Esophagus squamous epithelium (tissue), 4 donors: ENCODE results near the gene MEI1.

Experiments
- POLR2A ChIP-seq, 4 donors: fragments of 450-650 bp; IDR thresholded peaks; one replicate each; pipeline ENCODE4 v1.6.1; 2017; ENCODE audit warnings: antibody characterized with exemption in 4 of 4, mild to moderate bottlenecking in 4 of 4, moderate library complexity in 3 of 4
- TF ChIP-seq, protein P1 (sequence below), 6 experiments: fragments of 450-650 bp in 4 of 6; fragments of 200-600 bp in 2 of 6; sonication (generic) in 2 of 6; IDR thresholded peaks; one replicate each; pipeline ENCODE4 v1.5.1; 2016 to 2019; ENCODE audit warnings: antibody characterized with exemption in 6 of 6, mild to moderate bottlenecking in 4 of 6, moderate library complexity in 4 of 6

DNA sequence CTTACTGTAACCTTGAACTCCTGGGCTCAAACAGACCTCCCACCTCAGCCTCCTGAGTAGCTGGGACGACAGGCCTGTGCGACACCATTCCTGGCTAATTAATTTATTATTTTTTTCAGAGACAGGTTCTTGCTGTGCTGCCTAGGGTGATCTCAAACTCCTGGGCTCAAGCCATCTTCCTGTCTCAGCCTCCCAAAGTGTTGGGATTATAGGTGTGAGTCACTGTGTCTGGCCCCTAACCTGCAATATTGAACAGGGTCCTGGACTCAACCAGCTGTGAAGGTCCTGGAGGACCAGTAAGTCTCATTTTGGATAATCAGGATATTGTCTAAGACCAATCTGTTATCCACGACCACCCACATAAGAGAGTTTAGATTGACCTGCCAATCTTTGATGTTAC lies 116.4 kb downstream of the MEI1 start:
- TF ChIP-seq POLR2A (IDR thresholded peaks at IDR 0.05), result no peak
- TF ChIP-seq, protein P1, sequence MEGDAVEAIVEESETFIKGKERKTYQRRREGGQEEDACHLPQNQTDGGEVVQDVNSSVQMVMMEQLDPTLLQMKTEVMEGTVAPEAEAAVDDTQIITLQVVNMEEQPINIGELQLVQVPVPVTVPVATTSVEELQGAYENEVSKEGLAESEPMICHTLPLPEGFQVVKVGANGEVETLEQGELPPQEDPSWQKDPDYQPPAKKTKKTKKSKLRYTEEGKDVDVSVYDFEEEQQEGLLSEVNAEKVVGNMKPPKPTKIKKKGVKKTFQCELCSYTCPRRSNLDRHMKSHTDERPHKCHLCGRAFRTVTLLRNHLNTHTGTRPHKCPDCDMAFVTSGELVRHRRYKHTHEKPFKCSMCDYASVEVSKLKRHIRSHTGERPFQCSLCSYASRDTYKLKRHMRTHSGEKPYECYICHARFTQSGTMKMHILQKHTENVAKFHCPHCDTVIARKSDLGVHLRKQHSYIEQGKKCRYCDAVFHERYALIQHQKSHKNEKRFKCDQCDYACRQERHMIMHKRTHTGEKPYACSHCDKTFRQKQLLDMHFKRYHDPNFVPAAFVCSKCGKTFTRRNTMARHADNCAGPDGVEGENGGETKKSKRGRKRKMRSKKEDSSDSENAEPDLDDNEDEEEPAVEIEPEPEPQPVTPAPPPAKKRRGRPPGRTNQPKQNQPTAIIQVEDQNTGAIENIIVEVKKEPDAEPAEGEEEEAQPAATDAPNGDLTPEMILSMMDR (IDR thresholded peaks at IDR 0.05), result no peak
